ENCODE results near the gene CDK9. TPM values are rescaled to one million over a fixed set of nuclear protein-coding genes. Genes with fewer than 3 reads are reported as not detected.

CDK9 gene
- total RNA-seq, 1 experiment from 2014 or later = 68.0 TPM

Small RNA genes within 50 kb of the gene (microRNA-seq; reads per million reads assigned to microRNA genes)
- gene MIR2861 (not detected), gene MIR3960 (not detected)

Other genes starting within 250 kb of the CDK9 start
- gene STXBP1, start 173.8 kb upstream of the CDK9 start, total RNA-seq (2021) = 10.9 and 12.6 TPM in 2 replicates
- gene CFAP157, start 79.0 kb upstream of the CDK9 start, total RNA-seq (2021) = not detected in 2 replicates
- gene PTRH1, start 70.4 kb upstream of the CDK9 start, total RNA-seq (2021) = 9.3 and 10.7 TPM in 2 replicates
- not detected in 2 replicates for gene TTC16, start 70.0 kb upstream of the CDK9 start, total RNA-seq (2021)
- 9.1 and 9.2 TPM in 2 replicates for gene TOR2A, start 50.7 kb upstream of the CDK9 start, total RNA-seq (2021)
- gene SH2D3C, start 7.4 kb upstream of the CDK9 start, total RNA-seq (2021) = not detected in 2 replicates
- 74.9 and 78.2 TPM in 2 replicates for gene FPGS, start 16.8 kb downstream of the CDK9 start, total RNA-seq (2021)
- gene ENG, start 68.6 kb downstream of the CDK9 start, total RNA-seq (2021) = 29.9 and 31.1 TPM in 2 replicates
- 35.8 and 52.9 TPM in 2 replicates for gene AK1, start 91.6 kb downstream of the CDK9 start, total RNA-seq (2021)
- gene ST6GALNAC6, start 113.6 kb downstream of the CDK9 start, total RNA-seq (2021) = 34.7 and 40.4 TPM in 2 replicates
- 11.8 and 15.8 TPM in 2 replicates for gene ST6GALNAC4, start 131.0 kb downstream of the CDK9 start, total RNA-seq (2021)
- 2.6 and 3.9 TPM in 2 replicates for gene PIP5KL1, start 144.7 kb downstream of the CDK9 start, total RNA-seq (2021)
- 51.5 and 52.9 TPM in 2 replicates for gene DPM2, start 151.8 kb downstream of the CDK9 start, total RNA-seq (2021)
- gene EEIG1, start 195.0 kb downstream of the CDK9 start, total RNA-seq (2021) = 30.0 and 34.1 TPM in 2 replicates